Smooth muscle cell of the pulmonary artery (primary cell): Measurements from ENCODE around the gene RPS8. TPM values are rescaled to one million over a fixed set of nuclear protein-coding genes. Genes with fewer than 3 reads are reported as not detected.

Source experiments
- total RNA-seq: library from RNA; depleted of rRNA; stranded (reverse); fragments of >200 nt; gene quantifications from 2 replicates; pipeline ENCODE4 v1.2.3, GENCODE V29; 2014

Gene RPS8
- 817 and 920 TPM in 2 replicates for total RNA-seq

DNA sequence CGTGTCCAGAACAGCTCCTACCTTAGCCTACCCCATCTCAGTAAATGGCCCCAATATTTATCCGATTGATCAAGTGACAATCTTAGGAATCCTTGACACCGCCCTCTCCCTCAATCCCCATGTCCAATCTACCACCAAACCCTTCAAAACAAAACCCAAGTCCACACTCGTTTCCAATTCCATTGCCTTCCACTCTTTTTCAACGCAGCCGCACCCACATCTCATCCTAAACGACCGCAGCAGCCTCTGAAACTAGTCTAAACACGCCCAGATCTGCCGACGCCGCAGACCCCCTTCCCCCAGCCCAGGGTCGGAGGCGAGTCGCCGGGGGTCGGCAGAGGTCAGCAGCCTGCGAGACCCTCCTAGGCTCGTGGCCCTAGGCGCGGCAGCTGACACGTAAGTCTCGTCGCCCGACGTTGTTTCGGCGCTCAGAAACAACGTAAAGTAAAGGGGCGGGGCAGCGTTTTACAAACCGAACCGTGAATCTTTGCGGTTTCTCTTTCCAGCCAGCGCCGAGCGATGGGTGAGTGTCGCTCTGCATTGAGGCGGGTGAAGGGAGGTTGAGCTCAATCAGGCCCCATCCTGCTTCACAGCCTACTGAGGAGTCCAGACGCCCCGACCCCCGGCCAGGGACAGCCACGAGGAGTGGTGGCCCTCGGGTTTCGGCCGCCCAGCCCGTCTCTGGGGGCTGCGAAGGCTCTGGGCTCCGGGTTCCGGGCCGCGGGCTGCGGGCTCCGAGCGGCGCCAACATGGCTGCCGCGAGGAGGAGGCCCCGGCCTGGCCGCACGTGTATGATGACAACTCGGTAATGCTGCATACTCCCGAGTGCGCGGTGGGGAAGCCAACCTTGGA lies at the start of gene RPS8:
Gene RPS8, plus strand, starts transcription at position 463 of the 852 bp plus-strand sequence. Its CDS starts 57 bp downstream, at position 520.

DNA sequence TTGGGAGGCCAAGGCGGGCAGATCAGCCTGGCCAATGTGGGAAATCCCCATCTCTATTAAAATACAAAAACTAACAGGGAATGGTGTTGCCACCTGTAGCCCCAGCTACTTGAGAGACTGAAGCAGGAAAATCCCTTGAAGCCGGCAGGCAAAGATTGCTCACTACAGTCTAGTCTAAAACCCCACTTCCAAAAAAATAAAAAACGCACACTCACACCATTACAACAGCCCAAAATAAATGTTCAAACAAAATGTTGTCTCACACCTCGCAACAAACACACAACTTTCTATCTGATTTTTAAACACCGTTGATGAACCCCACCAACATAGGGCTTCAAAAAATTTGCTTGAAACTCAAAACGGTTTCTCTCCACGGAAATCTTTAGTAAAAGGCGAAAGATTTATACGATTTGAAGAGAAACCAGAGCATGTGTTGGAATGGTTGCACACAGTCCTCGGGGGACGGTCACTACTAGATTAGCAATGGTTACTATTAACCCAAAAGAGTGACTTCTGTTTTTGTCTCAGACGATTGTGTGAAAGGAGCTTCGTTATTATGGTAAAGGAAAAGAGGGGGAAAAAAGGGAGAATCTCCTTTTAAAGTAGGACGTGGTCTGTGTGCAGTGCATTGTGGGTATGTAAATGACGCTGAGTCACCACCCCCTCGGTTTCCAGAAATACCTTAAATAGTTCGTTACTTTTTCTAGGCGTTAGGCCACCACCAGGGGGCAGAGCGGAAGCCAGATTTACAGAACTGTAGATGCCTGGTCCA lies 44.4 kb upstream of the RPS8 start, which contains the start of gene RNU5D-1:
Gene RNU5D-1, minus strand, starts transcription at position 430 of the 772 bp plus-strand sequence.

DNA sequence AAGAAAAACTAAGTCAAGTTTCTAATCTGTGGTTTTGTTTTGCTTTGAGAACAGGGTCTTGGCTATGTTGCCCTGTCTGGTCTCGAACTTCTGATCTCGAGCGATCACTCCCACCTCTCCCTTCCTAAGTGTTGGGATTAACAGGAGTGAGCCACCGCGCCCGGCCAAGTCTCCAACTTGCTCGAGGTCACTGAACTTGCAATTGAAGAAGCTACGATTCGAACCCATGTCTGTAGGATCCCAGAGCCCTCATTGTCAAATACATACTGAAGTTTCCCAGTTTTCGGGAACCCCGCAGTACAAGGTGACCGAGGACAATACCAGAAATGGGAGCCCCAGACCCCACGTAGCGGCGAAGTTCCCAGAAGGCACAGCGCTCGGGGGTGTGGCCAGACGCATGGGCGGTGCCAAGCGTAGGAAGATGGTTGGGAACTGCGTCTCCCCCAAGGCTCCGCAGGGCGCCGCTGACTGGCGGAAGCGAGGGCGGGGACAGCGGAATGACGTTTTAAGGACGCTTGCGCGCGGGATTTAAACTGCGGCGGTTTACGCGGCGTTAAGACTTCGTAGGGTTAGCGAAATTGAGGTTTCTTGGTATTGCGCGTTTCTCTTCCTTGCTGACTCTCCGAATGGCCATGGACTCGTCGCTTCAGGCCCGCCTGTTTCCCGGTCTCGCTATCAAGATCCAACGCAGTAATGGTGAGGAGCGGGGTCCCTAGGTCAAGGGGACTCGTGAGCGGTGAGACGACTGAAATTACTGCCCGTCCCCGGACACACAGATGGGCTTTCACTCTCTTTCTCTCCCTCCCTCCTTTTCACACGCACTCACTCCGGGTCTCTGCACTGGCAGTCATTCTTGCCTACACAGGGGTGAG lies 35.8 kb upstream of the RPS8 start, which contains the start of gene KIF2C:
Gene KIF2C, plus strand, starts transcription at position 531 of the 872 bp plus-strand sequence. Its CDS starts 96 bp downstream, at position 627.

GRCh38 chr1:44788120-44788860 lies 12.9 kb downstream of the RPS8 start, which contains the start of gene BEST4:
TSS of gene BEST4 (minus strand) at chr1:44788170. CDS start at chr1:44787705, 465 bp downstream.

GRCh38 chr1:44799770-44800584 lies 24.6 kb downstream of the RPS8 start, which contains the start of gene PLK3:
TSS of gene PLK3 (plus strand) at chr1:44800377. CDS start at chr1:44800464, 87 bp downstream.

GRCh38 chr1:44806704-44807363 lies 31.5 kb downstream of the RPS8 start, which contains the start of gene DYNLT4:
TSS of gene DYNLT4 (minus strand) at chr1:44807351. CDS start at chr1:44806668, 683 bp downstream.

DNA sequence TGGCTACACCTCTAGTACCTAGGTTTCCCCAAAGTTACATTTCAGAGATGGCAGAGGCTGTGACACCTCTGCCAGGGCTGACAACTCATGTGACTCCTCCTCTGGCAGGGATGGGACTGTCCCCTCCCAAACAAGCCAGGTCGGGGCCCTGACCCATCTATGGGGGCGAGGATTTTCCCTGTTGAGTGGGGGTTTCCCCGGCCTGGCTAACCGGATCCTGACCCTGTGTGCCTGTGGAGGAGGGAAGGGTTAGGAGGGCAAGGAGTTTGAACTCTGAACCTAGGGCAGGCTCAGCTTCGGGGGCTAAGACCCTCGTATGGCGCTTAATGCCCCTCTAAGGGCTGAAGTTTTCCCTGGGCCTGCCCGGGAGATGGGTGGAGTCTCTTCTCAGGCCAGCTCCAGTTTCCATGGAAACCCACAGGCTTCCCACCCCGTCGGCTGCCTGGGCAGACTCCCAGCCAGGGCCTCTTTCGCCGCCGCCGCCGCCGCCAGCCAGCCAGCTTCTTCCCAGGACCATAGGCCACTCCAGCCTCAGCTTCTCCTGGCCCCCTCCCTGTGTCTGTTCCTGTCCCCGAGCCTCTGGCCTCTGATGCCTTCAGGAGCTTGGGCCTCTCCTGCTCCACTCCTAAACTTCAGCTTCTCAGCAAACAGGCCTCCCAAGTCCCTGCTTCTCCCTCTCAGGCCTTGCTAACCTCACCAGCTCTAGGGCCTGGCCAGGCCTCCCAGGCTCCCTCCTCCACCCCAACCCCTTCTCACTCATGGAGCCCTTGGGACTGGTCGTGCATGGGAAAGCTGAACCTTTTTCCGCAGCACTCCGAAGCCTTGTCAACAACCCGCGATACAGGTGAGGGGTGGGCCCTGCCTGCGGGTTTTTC lies 33.0 kb downstream of the RPS8 start, which contains the start of gene BTBD19:
Gene BTBD19, plus strand, starts transcription at position 461 of the 875 bp plus-strand sequence. Its CDS starts 298 bp downstream, at position 759.

Other genes with a start within 250 kb of the RPS8 start
- 4.3 and 6.3 TPM in 2 replicates for gene TMEM53, start 101.1 kb upstream of the RPS8 start, total RNA-seq
- gene ARMH1, start 100.8 kb upstream of the RPS8 start, total RNA-seq, result 0.91 and 1.3 TPM in 2 replicates
- not detected in 2 replicates for gene RNU5D-1, start 44.4 kb upstream of the RPS8 start, total RNA-seq
- 3.2 and 9.3 TPM in 2 replicates for gene KIF2C, start 35.7 kb upstream of the RPS8 start, total RNA-seq
- 0.07 and 0.20 TPM in 2 replicates for gene BEST4, start 12.6 kb downstream of the RPS8 start, total RNA-seq
- gene PLK3, start 24.8 kb downstream of the RPS8 start, total RNA-seq, result 21.8 and 72.0 TPM in 2 replicates
- gene DYNLT4, start 31.8 kb downstream of the RPS8 start, total RNA-seq, result 0.17 TPM in 1 of 2 replicates, not detected in the other
- 10.7 and 18.0 TPM in 2 replicates for gene BTBD19, start 33.0 kb downstream of the RPS8 start, total RNA-seq
- 0.26 and 0.33 TPM in 2 replicates for gene PTCH2, start 67.7 kb downstream of the RPS8 start, total RNA-seq
- gene EIF2B3, start 211.1 kb downstream of the RPS8 start, total RNA-seq, result 25.4 and 26.9 TPM in 2 replicates
- gene HECTD3, start 235.8 kb downstream of the RPS8 start, total RNA-seq, result 26.0 and 28.0 TPM in 2 replicates
- 115 and 118 TPM in 2 replicates for gene UROD, start 236.7 kb downstream of the RPS8 start, total RNA-seq